ENCODE data around the gene IL18. TPM values are rescaled to one million over a fixed set of nuclear protein-coding genes. Genes with fewer than 3 reads are reported as not detected.

The IL18 gene
- total and polyA plus RNA-seq, 9 of the 15 experiments (the other 6 are each of a cell fraction or from before 2014, with no cell fraction given), result 4.1 to 10.0 (median 6.1) TPM

DNA sequence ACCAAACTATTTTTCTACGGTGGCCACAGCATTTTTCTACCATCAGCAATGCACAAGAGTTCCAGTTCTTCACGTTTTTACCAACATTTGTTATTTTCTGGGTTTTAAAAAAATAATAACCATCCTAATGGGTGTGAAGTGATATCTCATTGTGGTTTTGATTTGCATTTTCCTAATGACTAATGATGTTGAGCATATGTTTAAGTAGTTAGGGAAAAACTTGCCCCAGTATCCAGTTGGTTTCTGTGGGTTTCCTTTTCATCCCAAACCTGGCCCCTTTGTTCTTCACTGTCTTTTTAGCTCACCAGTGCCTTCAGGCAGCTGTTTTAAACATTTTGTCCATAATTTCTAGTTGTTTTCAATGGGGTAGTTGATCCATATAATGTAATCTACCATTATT is 47.6 kb upstream of the IL18 start:
- no peak overlapping the region for H3K4me3 ChIP-seq
- POLR2A ChIA-PET, result no interaction called here
- TF ChIP-seq, protein P1, sequence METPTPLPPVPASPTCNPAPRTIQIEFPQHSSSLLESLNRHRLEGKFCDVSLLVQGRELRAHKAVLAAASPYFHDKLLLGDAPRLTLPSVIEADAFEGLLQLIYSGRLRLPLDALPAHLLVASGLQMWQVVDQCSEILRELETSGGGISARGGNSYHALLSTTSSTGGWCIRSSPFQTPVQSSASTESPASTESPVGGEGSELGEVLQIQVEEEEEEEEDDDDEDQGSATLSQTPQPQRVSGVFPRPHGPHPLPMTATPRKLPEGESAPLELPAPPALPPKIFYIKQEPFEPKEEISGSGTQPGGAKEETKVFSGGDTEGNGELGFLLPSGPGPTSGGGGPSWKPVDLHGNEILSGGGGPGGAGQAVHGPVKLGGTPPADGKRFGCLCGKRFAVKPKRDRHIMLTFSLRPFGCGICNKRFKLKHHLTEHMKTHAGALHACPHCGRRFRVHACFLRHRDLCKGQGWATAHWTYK (CRISPR knock-in tag; IDR thresholded peaks at IDR 0.05), result no peak
- TF ChIP-seq TEAD2 (tag; IDR thresholded peaks at IDR 0.05), result no peak
- TF ChIP-seq, protein P2, sequence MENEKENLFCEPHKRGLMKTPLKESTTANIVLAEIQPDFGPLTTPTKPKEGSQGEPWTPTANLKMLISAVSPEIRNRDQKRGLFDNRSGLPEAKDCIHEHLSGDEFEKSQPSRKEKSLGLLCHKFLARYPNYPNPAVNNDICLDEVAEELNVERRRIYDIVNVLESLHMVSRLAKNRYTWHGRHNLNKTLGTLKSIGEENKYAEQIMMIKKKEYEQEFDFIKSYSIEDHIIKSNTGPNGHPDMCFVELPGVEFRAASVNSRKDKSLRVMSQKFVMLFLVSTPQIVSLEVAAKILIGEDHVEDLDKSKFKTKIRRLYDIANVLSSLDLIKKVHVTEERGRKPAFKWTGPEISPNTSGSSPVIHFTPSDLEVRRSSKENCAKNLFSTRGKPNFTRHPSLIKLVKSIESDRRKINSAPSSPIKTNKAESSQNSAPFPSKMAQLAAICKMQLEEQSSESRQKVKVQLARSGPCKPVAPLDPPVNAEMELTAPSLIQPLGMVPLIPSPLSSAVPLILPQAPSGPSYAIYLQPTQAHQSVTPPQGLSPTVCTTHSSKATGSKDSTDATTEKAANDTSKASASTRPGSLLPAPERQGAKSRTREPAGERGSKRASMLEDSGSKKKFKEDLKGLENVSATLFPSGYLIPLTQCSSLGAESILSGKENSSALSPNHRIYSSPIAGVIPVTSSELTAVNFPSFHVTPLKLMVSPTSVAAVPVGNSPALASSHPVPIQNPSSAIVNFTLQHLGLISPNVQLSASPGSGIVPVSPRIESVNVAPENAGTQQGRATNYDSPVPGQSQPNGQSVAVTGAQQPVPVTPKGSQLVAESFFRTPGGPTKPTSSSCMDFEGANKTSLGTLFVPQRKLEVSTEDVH (IDR thresholded peaks at IDR 0.05; ENCODE audit: low read depth, partially characterized antibody), result no peak
- TF ChIP-seq, protein P3, sequence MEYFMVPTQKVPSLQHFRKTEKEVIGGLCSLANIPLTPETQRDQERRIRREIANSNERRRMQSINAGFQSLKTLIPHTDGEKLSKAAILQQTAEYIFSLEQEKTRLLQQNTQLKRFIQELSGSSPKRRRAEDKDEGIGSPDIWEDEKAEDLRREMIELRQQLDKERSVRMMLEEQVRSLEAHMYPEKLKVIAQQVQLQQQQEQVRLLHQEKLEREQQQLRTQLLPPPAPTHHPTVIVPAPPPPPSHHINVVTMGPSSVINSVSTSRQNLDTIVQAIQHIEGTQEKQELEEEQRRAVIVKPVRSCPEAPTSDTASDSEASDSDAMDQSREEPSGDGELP (CRISPR knock-in tag; IDR thresholded peaks at IDR 0.05; ENCODE audit: borderline replicate concordance), result no peak
- TF ChIP-seq, protein P4, sequence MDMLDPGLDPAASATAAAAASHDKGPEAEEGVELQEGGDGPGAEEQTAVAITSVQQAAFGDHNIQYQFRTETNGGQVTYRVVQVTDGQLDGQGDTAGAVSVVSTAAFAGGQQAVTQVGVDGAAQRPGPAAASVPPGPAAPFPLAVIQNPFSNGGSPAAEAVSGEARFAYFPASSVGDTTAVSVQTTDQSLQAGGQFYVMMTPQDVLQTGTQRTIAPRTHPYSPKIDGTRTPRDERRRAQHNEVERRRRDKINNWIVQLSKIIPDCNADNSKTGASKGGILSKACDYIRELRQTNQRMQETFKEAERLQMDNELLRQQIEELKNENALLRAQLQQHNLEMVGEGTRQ (CRISPR knock-in tag; IDR thresholded peaks at IDR 0.05), result no peak
- no peak for TF ChIP-seq FOXK1 (CRISPR knock-in tag; IDR thresholded peaks at IDR 0.05; ENCODE audit: borderline replicate concordance)
- TF ChIP-seq RBM25 (IDR thresholded peaks at IDR 0.05; ENCODE audit: low read depth, low read length, severe bottlenecking), result no peak
- no peak for TF ChIP-seq POLR2AphosphoS5 (IDR thresholded peaks at IDR 0.05; ENCODE audit: control insufficient read depth, insufficient read depth, low read depth, low read length)

More for the DNA sequence above, 47.6 kb upstream of the IL18 start:
- Histone ChIP-seq H3K79me2 (ENCODE audit: control insufficient read depth, insufficient read depth, low read length) (no peaks in the 10 kb centered on the region), H3K9me3 (replicated peaks; ENCODE audit: control insufficient read depth, insufficient read depth, low read depth, low read length) (no peaks in the 10 kb centered on the region), H2AFZ (ENCODE audit: low read depth, low read length) (no peak overlapping the region), H4K20me1 (replicated peaks; ENCODE audit: control insufficient read depth, insufficient read depth, low read length) (no peaks in the 10 kb centered on the region), H3K27ac (ENCODE audit: extremely low read depth, low read depth, low read length) (no peak overlapping the region), H3K9ac (ENCODE audit: insufficient read depth in 1 of 2, low read depth in 2 of 2, low read length in 2 of 2) (no peak overlapping the region), H3K27me3 (ENCODE audit: control insufficient read depth in 2 of 2, insufficient read depth in 2 of 2, low read length in 2 of 2) (peaks cover 0 to 2% of the 10 kb centered on the region in 2 experiments; a peak in 2 of 5 replicates), H3K9me1 (ENCODE audit: control insufficient read depth, insufficient read depth, low read length) (no peaks in the 10 kb centered on the region), H3K4me1 (replicated peaks in 1 of 2; ENCODE audit: control insufficient read depth in 2 of 2, insufficient read depth in 2 of 2, low read length in 2 of 2) (no peaks in the 10 kb centered on the region), H3K4me2 (ENCODE audit: insufficient read depth, low read length) (no peak overlapping the region), H3K36me3 (ENCODE audit: control insufficient read depth, insufficient read depth, low read length) (no peaks in the 10 kb centered on the region)
- intact Hi-C loops (cut with micrococcal nuclease) (no loop called here), in situ Hi-C loops (cut with MboI) (no loop called here)
- FAIRE-seq, result no peak
- no peak for ATAC-seq
- DNase-seq (ENCODE audit: extremely low read depth in 1 of 4, low spot score in 3 of 4), result no peak
- 2% methylated on average over 2 of the region's 2 CpGs for WGBS (ENCODE audit: insufficient coverage, low coverage, missing lambda C conversion rate)
- CTCF ChIA-PET (ENCODE audit: low intra/inter-chr PET ratio), result no interaction called here
- no TSS peak for BruUV-seq (replicated peaks)
